MG63 (cell line): ENCODE data around the gene PRKG1. TPM values are rescaled to one million over a fixed set of nuclear protein-coding genes. Genes with fewer than 3 reads are reported as not detected.
A peak's percentile ranks its signal among the peaks of the same experiment; 100 is the strongest.
"Not testable (repeated sequence)": the region's sequence is repeated elsewhere in the genome, so short reads cannot be mapped to it uniquely, and the experiment has no call there.

Experiments used
- DNase-seq: peaks from one replicate; pipeline ENCODE4 v3.0.0-alpha.2; 2020
- H3K27me3 ChIP-seq: fragments of 250-450 bp; sonication (Bioruptor Pico); 2 replicates; pipeline ENCODE4 v1.5.1; 2020; ENCODE audit warnings: mild to moderate bottlenecking, moderate library complexity
- H3K36me3 ChIP-seq: fragments of 250-450 bp; sonication (Bioruptor Pico); 2 replicates; pipeline ENCODE4 v1.5.1; 2020; ENCODE audit warnings: mild to moderate bottlenecking, moderate library complexity
- H3K4me3 ChIP-seq: fragments of 250-450 bp; sonication (Bioruptor Pico); 2 replicates; pipeline ENCODE4 v1.5.1; 2020; ENCODE audit warnings: mild to moderate bottlenecking, moderate library complexity
- H3K9me3 ChIP-seq: fragments of 250-450 bp; sonication (Bioruptor Pico); 2 replicates; pipeline ENCODE4 v1.5.1; 2020; ENCODE audit warnings: mild to moderate bottlenecking, moderate library complexity
- total RNA-seq: library from RNA; depleted of rRNA; stranded (reverse); fragments of >200 nt; shearing (Covaris generic); gene quantifications from 2 replicates; pipeline ENCODE4 v1.2.3, GENCODE V29; 2014; ENCODE audit warnings: low replicate concordance

Gene PRKG1
- total RNA-seq, 1 experiment from 2014 or later = 3.9 TPM

DNA sequence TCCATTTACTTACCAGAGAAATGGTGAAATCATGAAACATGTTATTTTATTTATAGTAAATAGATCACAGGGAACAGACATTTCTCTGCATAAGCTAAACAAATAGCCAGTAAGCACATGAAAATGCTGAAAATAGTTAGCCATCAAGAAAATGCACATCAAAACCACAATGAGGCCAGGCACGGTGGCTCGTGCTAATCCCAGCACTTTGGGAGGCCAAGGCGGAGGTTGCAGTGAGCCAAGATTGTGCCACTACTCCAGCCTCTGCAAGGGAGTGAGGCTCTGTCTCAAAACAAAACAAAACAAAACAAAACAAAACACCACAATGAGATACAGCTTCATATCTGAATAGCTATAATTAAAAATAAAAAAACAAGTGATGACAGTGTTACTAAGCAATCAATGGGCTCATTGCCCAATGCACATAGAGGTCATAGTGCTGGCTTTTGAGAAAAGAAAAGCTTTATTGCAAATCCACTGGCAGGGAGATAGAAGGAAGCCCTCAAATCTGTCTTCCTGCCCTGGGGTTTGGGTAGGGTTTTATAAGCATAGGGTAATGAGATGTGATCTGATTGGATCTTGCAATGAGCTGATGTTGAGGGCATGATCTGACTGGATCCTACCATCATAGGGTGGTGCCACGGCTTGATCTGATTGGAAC is 608.9 kb downstream of the PRKG1 start:
- Histone ChIP-seq H3K36me3 (no peaks in the 10 kb centered on the region), H3K4me3 (no peak overlapping the region), H3K27me3 (no peaks in the 10 kb centered on the region), H3K9me3 (0 out of 2 replicates have a peak, but pooled peaks cover 2% of the 10 kb centered on the region)
- DNase-seq = peak; percentile 87

DNA sequence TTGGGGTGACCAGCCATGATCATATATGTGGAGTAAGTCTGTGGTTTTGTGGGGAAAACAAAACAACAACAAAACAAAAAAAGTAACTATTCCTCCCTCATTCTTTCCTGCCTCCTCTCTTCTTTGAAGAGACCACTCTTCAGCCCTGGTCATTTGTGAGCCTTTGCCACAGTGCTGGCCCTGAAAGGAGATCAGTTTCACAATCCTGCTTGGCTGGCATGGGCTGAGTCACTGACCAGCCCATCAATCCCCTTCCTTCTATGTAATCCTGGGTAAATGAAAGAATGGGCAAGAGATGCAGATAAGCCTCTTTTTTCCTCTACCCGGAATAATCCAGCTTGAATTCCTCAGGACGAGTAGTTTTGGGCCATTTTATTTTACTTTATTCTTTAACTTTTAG is 611.5 kb downstream of the PRKG1 start:
- Histone ChIP-seq H3K4me3 (no peak overlapping the region), H3K27me3 (no peaks in the 10 kb centered on the region), H3K36me3 (no peaks in the 10 kb centered on the region), H3K9me3 (0 out of 2 replicates have a peak, but pooled peaks cover 2% of the 10 kb centered on the region)
- peak; percentile 64 for DNase-seq

DNA sequence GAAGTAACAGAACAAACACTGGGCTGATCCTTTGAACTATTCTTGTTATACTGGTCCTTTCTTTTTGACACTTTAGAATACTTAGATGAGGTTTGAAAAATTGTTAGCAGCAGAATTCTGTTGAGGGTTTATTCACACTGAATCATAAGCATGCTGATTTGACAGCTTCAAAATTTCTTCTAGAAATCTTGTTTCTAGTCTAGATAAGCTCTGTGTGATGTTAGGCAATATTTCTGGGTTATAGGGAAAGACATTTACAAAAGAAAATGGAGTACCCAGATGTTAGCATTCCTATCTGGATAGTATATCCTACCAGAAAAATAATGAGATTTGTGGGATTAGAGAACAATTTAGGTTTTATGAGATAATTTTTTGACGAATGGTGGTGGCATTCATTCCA is 613.0 kb downstream of the PRKG1 start:
- Histone ChIP-seq H3K4me3 (no peak overlapping the region), H3K27me3 (no peaks in the 10 kb centered on the region), H3K9me3 (0 out of 2 replicates have a peak, but pooled peaks cover 2% of the 10 kb centered on the region), H3K36me3 (no peaks in the 10 kb centered on the region)
- DNase-seq = no peak

DNA sequence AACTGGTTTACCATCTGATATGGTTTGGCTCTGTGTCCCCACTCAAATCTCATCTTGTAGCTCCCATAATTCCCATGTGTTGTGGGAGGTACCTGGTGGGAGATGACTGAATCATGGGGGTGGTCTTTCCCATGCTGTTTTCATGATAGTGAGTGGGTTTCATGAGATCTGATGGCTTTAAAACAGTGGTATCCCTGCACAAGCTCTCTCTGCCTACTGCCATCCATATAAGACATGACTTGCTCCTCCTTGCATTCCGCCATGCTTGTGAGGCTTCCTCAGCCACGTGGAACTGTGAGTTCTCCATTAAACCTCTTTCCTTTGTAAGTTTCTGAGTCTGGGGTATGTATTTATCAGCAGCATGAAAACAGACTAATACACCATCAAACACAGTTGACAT is 614.5 kb downstream of the PRKG1 start:
- DNase-seq, H3K9me3 ChIP-seq, H3K27me3 ChIP-seq, H3K4me3 ChIP-seq, H3K36me3 ChIP-seq: not testable (repeated sequence)

DNA sequence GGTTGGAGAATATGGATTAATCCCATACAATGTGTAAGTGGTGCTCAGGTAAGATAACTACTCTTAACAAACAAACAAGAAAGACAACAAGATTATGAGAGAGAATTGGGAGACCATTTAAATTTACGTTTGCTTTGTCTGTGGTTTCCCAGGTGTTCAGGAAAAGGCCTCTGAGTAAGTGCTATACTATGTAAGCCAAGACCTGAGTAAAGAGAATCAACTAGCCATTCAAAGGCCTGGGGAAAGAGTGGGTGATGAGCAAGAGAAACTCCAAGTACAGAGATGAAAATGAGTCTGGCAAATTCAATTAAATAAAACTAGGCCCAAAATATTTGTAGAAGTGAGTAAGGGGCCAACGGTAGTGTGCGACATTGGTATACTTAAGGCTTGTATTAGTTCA is 615.2 kb downstream of the PRKG1 start:
- no peaks in the 10 kb centered on the region for H3K36me3 ChIP-seq
- H3K4me3 ChIP-seq = no peak overlapping the region
- H3K9me3 ChIP-seq = 0 out of 2 replicates have a peak, but pooled peaks cover 2% of the 10 kb centered on the region
- no peaks in the 10 kb centered on the region for H3K27me3 ChIP-seq
- no peak for DNase-seq

- H3K9me3 ChIP-seq = 0 out of 2 replicates have a peak, but pooled peaks cover 2% of the 10 kb centered on the region
- no peak overlapping the region for H3K4me3 ChIP-seq
- no peaks in the 10 kb centered on the region for H3K27me3 ChIP-seq
- DNase-seq = no peak
- peaks cover 2% of the 10 kb centered on the region; the same call in 1 of the 2 replicates for H3K36me3 ChIP-seq
Measured at GRCh38 chr10:51691135-51691534, 616.8 kb downstream of the PRKG1 start.

GRCh38 chr10:51694086-51694768 is 619.9 kb downstream of the PRKG1 start:
- Histone ChIP-seq H3K36me3 (peaks cover 12% of the 10 kb centered on the region), H3K27me3 (no peaks in the 10 kb centered on the region), H3K4me3 (no peak overlapping the region), H3K9me3 (no peaks in the 10 kb centered on the region)
- no peak for DNase-seq

DNA sequence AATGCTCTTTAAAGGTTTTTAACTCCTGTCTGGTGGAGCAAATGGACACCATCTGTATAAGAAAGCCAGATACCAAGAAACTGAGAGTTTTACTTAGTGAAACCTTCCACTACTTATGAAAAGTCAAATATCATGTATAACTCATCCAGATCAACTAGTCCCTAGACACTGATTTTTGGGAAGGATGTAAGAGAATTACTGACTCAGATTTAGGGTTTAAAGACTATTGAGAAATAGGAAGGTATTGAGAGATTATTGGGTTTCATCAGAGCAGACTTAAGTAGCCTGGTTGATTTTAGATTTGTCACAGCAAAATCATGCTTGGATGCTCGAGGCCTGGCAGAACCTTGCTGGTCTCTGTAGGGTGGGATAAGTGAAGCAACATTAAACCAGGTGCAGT is 622.0 kb downstream of the PRKG1 start:
- Histone ChIP-seq H3K9me3 (no peaks in the 10 kb centered on the region), H3K27me3 (no peaks in the 10 kb centered on the region), H3K36me3 (peaks cover 12% of the 10 kb centered on the region), H3K4me3 (no peak overlapping the region)
- no peak for DNase-seq

DNA sequence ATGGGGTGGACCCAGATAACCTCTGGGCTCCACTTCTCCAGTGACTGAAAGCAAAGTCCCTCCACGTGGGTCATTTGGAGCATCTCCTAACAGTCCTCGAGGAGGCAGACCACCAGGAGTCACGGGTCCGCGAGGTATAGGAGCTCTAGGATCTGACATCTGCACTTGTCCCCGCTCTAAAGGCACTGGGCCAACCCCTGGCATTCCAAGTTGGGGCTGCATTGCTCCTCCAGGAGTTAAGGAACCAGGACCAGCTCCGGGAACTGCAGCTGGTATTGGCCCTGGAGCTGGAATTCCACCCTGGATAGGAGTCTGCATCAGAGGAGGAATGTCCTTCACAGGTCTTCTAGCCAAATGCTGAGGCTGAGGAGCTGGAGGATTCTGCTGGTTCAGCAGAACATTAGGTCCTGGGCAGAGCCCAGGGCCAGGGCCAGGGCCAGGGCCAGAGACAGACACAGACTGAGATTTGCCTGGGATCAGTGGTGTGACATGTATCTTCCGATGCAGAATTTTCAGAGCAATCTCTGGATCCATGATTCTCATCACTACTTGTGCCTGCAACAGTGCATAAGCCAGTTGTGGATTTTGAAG is 624.3 kb downstream of the PRKG1 start:
- peaks cover 12% of the 10 kb centered on the region for H3K36me3 ChIP-seq
- H3K9me3 ChIP-seq = no peaks in the 10 kb centered on the region
- H3K4me3 ChIP-seq = peak overlapping the region; percentile 67
- no peaks in the 10 kb centered on the region for H3K27me3 ChIP-seq
- no peak for DNase-seq

DNA sequence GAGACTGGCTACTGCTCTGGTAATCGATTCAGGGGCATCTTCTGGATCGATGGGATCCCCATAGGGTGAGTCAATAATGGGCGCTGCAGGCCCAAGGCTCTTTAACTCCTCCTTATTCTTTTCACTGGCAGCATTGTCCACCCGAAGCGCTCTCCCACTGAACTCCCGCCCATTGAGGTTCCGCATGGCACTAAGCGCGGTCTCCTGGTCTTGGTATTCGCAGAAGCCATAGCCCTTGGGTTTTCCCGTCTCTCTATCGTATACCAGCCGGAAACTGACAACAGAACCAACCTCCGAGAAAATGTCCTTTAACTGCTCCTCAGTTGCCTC is 624.8 kb downstream of the PRKG1 start:
- no peak for DNase-seq
- no peaks in the 10 kb centered on the region for H3K27me3 ChIP-seq
- peak overlapping the region; percentile 67 for H3K4me3 ChIP-seq
- no peaks in the 10 kb centered on the region for H3K9me3 ChIP-seq
- peaks cover 12% of the 10 kb centered on the region for H3K36me3 ChIP-seq

DNA sequence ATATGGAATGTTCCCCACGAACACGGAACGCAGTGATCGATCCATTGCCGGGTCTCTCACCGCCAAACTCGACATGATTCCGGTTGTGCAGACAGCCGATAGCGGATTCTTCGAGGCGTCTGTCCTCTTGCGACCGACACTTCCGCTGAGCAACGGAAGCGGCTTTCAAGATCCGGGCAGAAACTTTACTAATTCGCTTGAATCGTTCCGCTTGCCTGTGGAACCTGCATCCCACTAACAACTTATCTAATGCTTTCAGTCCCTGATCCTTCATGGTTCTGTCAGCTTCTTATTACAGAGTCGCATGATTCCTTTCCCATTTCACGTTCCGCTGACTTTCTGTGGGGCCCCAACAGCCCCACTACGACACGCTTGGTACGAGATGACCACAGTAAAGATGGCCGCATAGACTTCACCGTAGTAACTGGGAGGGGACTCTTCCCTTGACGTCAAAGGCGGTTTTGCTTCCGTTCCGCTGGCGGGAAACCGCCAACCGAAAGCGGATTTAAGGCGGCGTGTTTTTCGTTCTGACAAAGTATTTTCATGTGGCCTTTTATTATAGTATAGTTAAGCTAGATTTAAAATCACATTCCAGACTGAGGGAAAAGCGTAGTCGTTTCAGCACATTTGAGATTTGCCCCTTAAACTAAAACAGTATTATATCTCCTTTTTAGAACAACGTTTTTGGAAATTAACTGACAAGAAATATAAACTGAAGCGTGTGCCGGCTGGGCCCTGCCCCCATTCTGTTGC is 625.4 kb downstream of the PRKG1 start, which contains the start of gene CSTF2T:
TSS of gene CSTF2T (minus strand) at position 121 of the 753 bp plus-strand sequence. CDS start at position 75, 46 bp downstream.
- no peaks in the 10 kb centered on the region for H3K9me3 ChIP-seq
- peak within 1 kb of the TSS; percentile 67 for H3K4me3 ChIP-seq
- peak; percentile 86 for DNase-seq
- H3K27me3 ChIP-seq = no peaks in the 10 kb centered on the region
- peaks cover 12% of the 10 kb centered on the region for H3K36me3 ChIP-seq

DNA sequence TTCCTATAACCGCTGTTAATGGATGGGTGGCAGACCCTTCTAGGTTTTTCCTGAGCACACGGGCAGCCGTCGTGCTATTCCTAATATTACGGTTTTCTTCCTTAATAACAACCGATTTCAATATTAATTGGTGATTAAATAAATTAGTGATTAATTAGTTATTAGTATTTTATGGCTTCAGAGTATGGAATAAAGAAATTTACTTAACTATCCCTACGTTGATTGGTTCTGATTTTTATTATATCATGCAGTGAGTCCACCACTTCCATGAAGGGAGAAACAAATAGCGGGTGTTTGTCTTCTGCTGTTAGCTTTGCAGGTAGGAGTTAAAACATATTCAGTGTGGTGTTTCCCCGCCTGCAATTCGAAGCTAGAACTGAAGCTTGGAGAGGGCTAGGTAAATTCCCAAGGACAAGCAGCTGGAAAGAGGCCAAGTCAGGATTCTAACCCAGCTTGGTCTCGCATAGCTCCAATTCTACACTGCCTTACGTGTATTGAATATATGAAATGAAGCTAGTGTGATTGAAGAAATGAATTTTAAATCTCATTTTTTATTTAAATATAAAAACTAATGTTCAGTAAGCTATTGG is 626.0 kb downstream of the PRKG1 start:
- Histone ChIP-seq H3K27me3 (no peaks in the 10 kb centered on the region), H3K4me3 (peak overlapping the region; percentile 67), H3K36me3 (peaks cover 9% of the 10 kb centered on the region), H3K9me3 (no peaks in the 10 kb centered on the region)
- no peak for DNase-seq

DNA sequence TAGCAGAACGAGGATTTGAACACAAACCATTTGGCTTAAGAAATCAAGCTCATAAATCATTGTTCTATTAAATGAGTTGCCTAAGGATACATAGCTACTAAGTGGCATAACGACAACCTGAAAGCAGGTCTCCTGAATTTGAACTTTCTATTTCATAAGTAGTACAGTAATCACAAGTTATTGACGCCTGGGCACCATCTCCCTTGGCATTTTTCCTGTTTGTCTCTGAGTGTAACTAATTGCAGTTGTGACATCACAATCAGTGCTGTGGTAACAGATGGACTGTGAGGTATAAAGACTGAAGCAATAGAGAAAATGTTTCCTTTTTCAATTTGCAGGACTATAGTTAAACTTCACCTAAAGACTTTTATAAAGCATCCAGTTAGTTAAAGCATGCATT is 631.5 kb downstream of the PRKG1 start:
- no peak overlapping the region for H3K4me3 ChIP-seq
- no peak for DNase-seq
- no peaks in the 10 kb centered on the region for H3K27me3 ChIP-seq
- no peaks in the 10 kb centered on the region for H3K9me3 ChIP-seq
- no peaks in the 10 kb centered on the region for H3K36me3 ChIP-seq

GRCh38 chr10:51706225-51706624 is 631.9 kb downstream of the PRKG1 start:
- H3K4me3 ChIP-seq = no peak overlapping the region
- H3K36me3 ChIP-seq = no peaks in the 10 kb centered on the region
- DNase-seq = peak; percentile 84
- no peaks in the 10 kb centered on the region for H3K9me3 ChIP-seq
- H3K27me3 ChIP-seq = no peaks in the 10 kb centered on the region

DNA sequence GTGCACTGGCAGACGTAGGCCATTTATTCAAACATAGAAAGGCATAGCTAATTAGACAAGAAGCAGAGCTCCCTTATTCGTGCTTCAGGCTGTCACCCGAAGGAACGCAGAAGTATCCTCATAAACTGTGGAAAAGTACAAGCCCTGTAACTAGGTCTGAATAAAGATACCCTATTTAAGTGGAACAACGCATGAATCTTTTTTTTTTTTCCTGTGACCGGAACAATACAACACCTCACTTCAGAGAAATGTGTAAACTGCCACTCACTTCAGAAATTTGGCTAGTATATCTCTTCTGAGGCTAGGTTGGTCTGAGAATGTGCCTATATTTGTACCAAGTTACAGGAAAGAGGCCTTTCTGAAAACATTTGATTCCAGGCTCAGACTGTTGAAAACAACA is 633.1 kb downstream of the PRKG1 start:
- no peaks in the 10 kb centered on the region for H3K27me3 ChIP-seq
- no peak for DNase-seq
- H3K36me3 ChIP-seq = no peaks in the 10 kb centered on the region
- H3K4me3 ChIP-seq = no peak overlapping the region
- no peaks in the 10 kb centered on the region for H3K9me3 ChIP-seq

DNA sequence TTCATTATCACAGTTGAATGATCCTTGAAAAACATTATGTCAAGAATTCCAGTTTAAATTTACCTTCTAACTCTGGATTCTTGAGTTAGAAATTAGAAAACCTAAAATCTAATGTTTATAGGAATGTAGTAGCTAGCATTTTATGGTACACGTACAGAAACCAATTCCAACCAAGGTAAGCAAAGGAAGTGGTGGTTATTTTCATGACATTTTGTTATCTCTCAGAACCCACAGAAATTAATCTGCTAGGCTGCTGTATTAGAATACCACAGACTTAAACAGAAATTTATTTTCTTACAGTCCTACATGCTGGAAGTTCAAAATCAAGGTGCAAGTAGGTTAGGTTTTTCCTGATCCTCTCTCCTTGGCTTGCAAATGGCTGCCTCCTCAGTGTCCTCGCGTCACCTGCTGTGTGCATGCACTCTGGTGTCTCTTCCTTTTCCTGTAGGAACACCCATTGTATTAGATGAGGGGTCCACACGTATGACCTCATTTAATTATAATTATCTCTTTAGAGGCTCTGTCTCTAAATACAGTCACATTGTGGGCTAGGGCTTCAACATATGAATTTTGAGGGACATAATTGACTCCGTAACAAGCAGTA is 633.6 kb downstream of the PRKG1 start:
- H3K27me3 ChIP-seq = no peaks in the 10 kb centered on the region
- no peak for DNase-seq
- no peaks in the 10 kb centered on the region for H3K36me3 ChIP-seq
- no peaks in the 10 kb centered on the region for H3K9me3 ChIP-seq
- no peak overlapping the region for H3K4me3 ChIP-seq
